Measurements from ENCODE around the gene NCOA6. TPM values are rescaled to one million over a fixed set of nuclear protein-coding genes. Genes with fewer than 3 reads are reported as not detected.
"Not testable (repeated sequence)": the region's sequence is repeated elsewhere in the genome, so short reads cannot be mapped to it uniquely, and the experiment has no call there.

The NCOA6 gene
- total and polyA plus RNA-seq, 3 experiments from 2014 or later: 11.4 to 23.1 (median 22.7) TPM

DNA sequence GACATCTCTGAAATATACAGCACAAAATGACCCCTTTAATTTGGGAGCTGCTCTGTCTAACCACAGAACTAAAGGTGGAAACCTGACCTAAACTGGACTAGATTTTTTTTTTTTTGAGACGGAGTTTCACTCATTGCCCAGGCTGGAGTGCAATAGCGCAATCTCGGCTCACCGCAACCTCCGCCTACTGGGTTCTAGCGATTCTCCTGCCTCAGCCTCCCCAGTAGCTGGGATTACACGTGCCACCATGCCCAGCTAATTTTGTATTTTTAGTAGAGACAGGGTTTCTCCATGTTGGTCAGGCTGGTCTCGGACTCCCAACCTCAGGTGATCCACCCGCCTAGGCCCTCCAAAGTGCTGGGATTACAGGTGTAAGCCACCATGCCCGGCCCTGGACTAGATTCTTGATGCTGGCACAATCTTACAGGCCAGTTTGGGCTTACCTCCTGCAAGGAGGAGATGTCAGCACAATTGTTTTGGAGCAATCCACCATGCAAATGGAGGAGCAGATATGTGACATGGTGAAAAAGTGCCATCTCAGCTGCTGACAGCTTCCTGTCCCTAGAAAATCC is 111.4 kb downstream of the NCOA6 start:
- H3K27me3 ChIP-seq (ENCODE audit: insufficient read depth, low read length, poor library complexity, severe bottlenecking); H3K27me3 Mint-ChIP-seq; H3K9me3 Mint-ChIP-seq; H3K4me3 ChIP-seq (ENCODE audit: low read length); H3K4me1 ChIP-seq (ENCODE audit: insufficient read depth, low read length); H3K9me3 ChIP-seq (ENCODE audit: low read length); H3K36me3 ChIP-seq (ENCODE audit: insufficient read depth, low read length); CTCF ChIA-PET; H3K27ac ChIP-seq (ENCODE audit: low read depth, low read length); POLR2A ChIA-PET; DNase-seq; H3K4me3 Mint-ChIP-seq: not testable (repeated sequence)
- Mint-ChIP-seq H3K36me3 (peaks cover 0 to 41% (median 5%) of the 10 kb centered on the region in 3 donors), H3K4me1 (peaks cover 8 to 11% (median 8%) of the 10 kb centered on the region in 3 donors), H3K27ac (peak overlapping the region in 1 of 8 donors; percentile 11)

- no peak overlapping the region for H3K27ac ChIP-seq (ENCODE audit: low read depth, low read length)
- CTCF ChIA-PET: interaction anchor here (1.3 kb wide), 1 partner anchor 401 kb away, joined by 3 read pairs; no protein-coding TSS in a partner anchor
- no peaks in the 10 kb centered on the region for H3K36me3 ChIP-seq (ENCODE audit: insufficient read depth, low read length)
- Mint-ChIP-seq H3K36me3 (peaks cover 0 to 36% (median 5%) of the 10 kb centered on the region in 3 donors), H3K27me3 (peaks cover 0 to 5% of the 10 kb centered on the region in 2 donors), H3K9me3 (no peaks in the 10 kb centered on the region), H3K27ac (peak overlapping the region in 4 of 8 donors; percentile 3 to 97 (median 62)), H3K4me3 (no peak overlapping the region), H3K4me1 (peaks cover 9 to 16% (median 11%) of the 10 kb centered on the region in 3 donors)
- peaks cover 7% of the 10 kb centered on the region for H3K4me1 ChIP-seq (ENCODE audit: insufficient read depth, low read length)
- no peak for DNase-seq
- no peaks in the 10 kb centered on the region for H3K9me3 ChIP-seq (ENCODE audit: low read length)
- H3K27me3 ChIP-seq (ENCODE audit: insufficient read depth, low read length, poor library complexity, severe bottlenecking): no peaks in the 10 kb centered on the region
- POLR2A ChIA-PET: no interaction called here
- H3K4me3 ChIP-seq (ENCODE audit: low read length): no peak overlapping the region
These were observed 112.1 kb downstream of the NCOA6 start for GRCh38 chr20:34713194-34713943.

DNA sequence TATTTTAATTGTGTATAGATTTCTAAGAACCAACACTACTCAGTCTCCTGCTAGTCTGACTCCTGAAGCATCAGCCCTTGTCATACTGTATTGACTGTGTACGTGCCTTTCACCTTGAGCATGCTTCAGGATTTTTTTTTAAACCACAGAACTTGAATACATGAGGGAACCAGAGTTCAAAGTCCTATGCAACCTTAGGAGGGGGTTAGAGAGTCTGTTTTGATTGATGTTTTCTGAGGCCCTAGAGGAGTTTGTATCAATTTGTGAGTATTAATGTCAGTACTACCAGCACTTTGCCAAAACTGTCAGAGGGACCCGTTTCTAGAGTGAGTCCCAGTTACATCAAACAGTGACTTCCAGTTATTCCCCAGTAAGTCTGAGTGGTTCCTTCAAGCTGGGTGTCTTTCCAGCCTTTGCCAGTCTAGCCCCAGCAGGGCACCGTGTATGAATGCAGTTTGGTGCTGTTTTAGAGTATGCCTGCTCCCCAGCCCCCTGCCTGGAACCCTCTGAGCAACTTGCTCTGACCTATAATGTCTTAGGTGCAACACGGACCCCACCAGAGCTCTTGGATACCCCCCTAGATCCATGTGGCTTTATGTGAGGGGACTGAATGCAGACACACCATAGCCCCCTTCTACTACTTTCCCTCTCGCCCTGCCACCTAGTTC is 112.8 kb downstream of the NCOA6 start:
- H3K4me3 Mint-ChIP-seq: peak overlapping the region in 1 of 7 donors; percentile 44
- ChIA-PET POLR2A (no interaction called here), CTCF (interaction anchor here (1.1 to 1.3 kb wide), 2 partner anchors 57 to 400 kb away, joined by 3 read pairs; no protein-coding TSS in a partner anchor)
- peaks cover 9 to 19% (median 12%) of the 10 kb centered on the region in 3 donors for H3K4me1 Mint-ChIP-seq
- H3K9me3 ChIP-seq (ENCODE audit: low read length): no peaks in the 10 kb centered on the region
- H3K9me3 Mint-ChIP-seq: no peaks in the 10 kb centered on the region
- no peak for DNase-seq
- H3K27ac ChIP-seq (ENCODE audit: low read depth, low read length): no peak overlapping the region
- peaks cover 7% of the 10 kb centered on the region for H3K4me1 ChIP-seq (ENCODE audit: insufficient read depth, low read length)
- no peaks in the 10 kb centered on the region for H3K27me3 ChIP-seq (ENCODE audit: insufficient read depth, low read length, poor library complexity, severe bottlenecking)
- H3K27ac Mint-ChIP-seq: peak overlapping the region in 4 of 8 donors; percentile 3 to 97 (median 27)
- no peak overlapping the region for H3K4me3 ChIP-seq (ENCODE audit: low read length)
- peaks cover 0 to 5% of the 10 kb centered on the region in 2 donors for H3K27me3 Mint-ChIP-seq
- no peaks in the 10 kb centered on the region for H3K36me3 ChIP-seq (ENCODE audit: insufficient read depth, low read length)
- peaks cover 0 to 33% (median 5%) of the 10 kb centered on the region in 3 donors for H3K36me3 Mint-ChIP-seq

GRCh38 chr20:34711813-34712430 is 113.5 kb downstream of the NCOA6 start:
- Mint-ChIP-seq H3K36me3 (peaks cover 0 to 29% (median 3%) of the 10 kb centered on the region in 3 donors), H3K4me1 (peaks cover 9 to 19% (median 12%) of the 10 kb centered on the region in 3 donors), H3K27me3 (peaks cover 0 to 5% of the 10 kb centered on the region in 2 donors), H3K9me3 (no peaks in the 10 kb centered on the region), H3K4me3 (peak overlapping the region in 4 of 7 donors; percentile 23 to 84 (median 41)), H3K27ac (peak overlapping the region in 4 of 8 donors; percentile 43 to 97 (median 58))
- ChIA-PET CTCF (interaction anchor here (1.1 to 1.3 kb wide), 2 partner anchors 58 to 399 kb away, joined by 3 read pairs; no protein-coding TSS in a partner anchor), POLR2A (no interaction called here)
- no peaks in the 10 kb centered on the region for H3K36me3 ChIP-seq (ENCODE audit: insufficient read depth, low read length)
- H3K4me3 ChIP-seq (ENCODE audit: low read length): no peak overlapping the region
- DNase-seq: no peak
- H3K27me3 ChIP-seq (ENCODE audit: insufficient read depth, low read length, poor library complexity, severe bottlenecking): no peaks in the 10 kb centered on the region
- H3K4me1 ChIP-seq (ENCODE audit: insufficient read depth, low read length): peaks cover 7% of the 10 kb centered on the region
- H3K27ac ChIP-seq (ENCODE audit: low read depth, low read length): no peak overlapping the region
- H3K9me3 ChIP-seq (ENCODE audit: low read length): no peaks in the 10 kb centered on the region

DNA sequence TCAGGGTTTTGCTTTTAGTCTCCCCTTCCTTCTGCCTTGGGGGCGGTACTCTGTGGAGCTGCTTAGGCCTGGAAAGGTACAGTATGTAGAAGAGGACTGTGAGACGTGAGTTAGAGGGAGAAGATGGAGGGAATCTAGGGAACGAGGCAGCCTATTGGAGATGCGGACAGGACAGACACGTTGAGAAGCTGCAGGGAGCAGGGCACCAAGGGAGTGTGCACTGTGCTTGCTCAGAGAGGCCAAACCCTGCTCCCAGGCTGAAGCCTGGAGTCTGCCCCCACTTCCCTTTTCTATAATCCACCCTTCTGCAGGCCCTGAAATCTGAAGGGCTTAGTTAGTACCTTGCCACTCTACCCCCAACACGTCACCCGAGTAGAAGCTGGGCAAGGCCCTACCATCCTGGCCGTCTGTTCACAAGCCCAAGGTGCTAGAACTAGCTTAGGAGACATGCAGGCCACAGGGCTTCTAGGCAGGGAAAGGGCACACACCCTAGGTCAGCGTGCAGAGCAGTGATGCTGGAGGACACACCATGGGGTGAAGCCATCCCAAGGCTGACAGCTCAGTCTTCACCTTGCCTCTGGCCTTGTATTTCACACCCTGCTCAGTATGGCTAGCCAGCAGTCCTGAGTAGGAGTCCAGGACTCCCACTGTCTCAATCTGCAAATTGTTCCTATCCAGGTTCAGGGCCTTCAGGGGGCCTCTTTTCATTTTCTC is 114.4 kb downstream of the NCOA6 start:
- CTCF ChIA-PET: interaction anchor here (1.0 kb wide), 1 partner anchor 59 kb away, joined by 3 read pairs; no protein-coding TSS in a partner anchor
- H3K36me3 ChIP-seq (ENCODE audit: insufficient read depth, low read length): no peaks in the 10 kb centered on the region
- DNase-seq: no peak
- Mint-ChIP-seq H3K4me1 (peaks cover 9 to 23% (median 12%) of the 10 kb centered on the region in 3 donors), H3K9me3 (no peaks in the 10 kb centered on the region), H3K27me3 (peaks cover 0 to 5% of the 10 kb centered on the region in 2 donors), H3K27ac (peak overlapping the region in 7 of 8 donors; percentile 9 to 97 (median 85)), H3K4me3 (peak overlapping the region; percentile 73 to 90 (median 84)), H3K36me3 (peaks cover 0 to 26% (median 3%) of the 10 kb centered on the region in 3 donors)
- H3K27me3 ChIP-seq (ENCODE audit: insufficient read depth, low read length, poor library complexity, severe bottlenecking): no peaks in the 10 kb centered on the region
- POLR2A ChIA-PET: interaction anchor here (0.6 kb wide), 1 partner anchor 182 kb away, joined by 5 read pairs; no protein-coding TSS in a partner anchor
- no peak overlapping the region for H3K4me3 ChIP-seq (ENCODE audit: low read length)
- H3K4me1 ChIP-seq (ENCODE audit: insufficient read depth, low read length): peaks cover 7% of the 10 kb centered on the region
- H3K9me3 ChIP-seq (ENCODE audit: low read length): no peaks in the 10 kb centered on the region
- H3K27ac ChIP-seq (ENCODE audit: low read depth, low read length): no peak overlapping the region

- Histone ChIP-seq H3K4me1 (ENCODE audit: insufficient read depth, low read length) (peaks cover 7% of the 10 kb centered on the region), H3K27ac (ENCODE audit: low read depth, low read length) (no peak overlapping the region), H3K4me3 (ENCODE audit: low read length) (no peak overlapping the region), H3K36me3 (ENCODE audit: insufficient read depth, low read length) (no peaks in the 10 kb centered on the region), H3K9me3 (ENCODE audit: low read length) (no peaks in the 10 kb centered on the region), H3K27me3 (ENCODE audit: insufficient read depth, low read length, poor library complexity, severe bottlenecking) (no peaks in the 10 kb centered on the region)
- no peak for DNase-seq
- ChIA-PET CTCF (interaction anchor here (1.0 kb wide), 1 partner anchor 60 kb away, joined by 3 read pairs; no protein-coding TSS in a partner anchor), POLR2A (interaction anchor here (2.6 kb wide), 1 partner anchor 33 kb away, joined by 5 read pairs; the partner anchor contains the start of gene PIGU)
- Mint-ChIP-seq H3K4me3 (peak overlapping the region; percentile 73 to 90 (median 86)), H3K27me3 (peaks cover 0 to 5% of the 10 kb centered on the region in 2 donors), H3K27ac (peak overlapping the region in 7 of 8 donors; percentile 9 to 97 (median 85)), H3K4me1 (peaks cover 9 to 23% (median 12%) of the 10 kb centered on the region in 3 donors), H3K9me3 (no peaks in the 10 kb centered on the region), H3K36me3 (peaks cover 0 to 26% (median 3%) of the 10 kb centered on the region in 3 donors)
These were observed 114.9 kb downstream of the NCOA6 start for GRCh38 chr20:34710568-34710839.
